Measurements from ENCODE around the gene ANO10. TPM values are rescaled to one million over a fixed set of nuclear protein-coding genes. Genes with fewer than 3 reads are reported as not detected.
A peak's percentile ranks its signal among the peaks of the same experiment; 100 is the strongest.

The ANO10 gene
- total and polyA plus RNA-seq, 8 donors: 3.6 to 202 (median 12.5) TPM

DNA sequence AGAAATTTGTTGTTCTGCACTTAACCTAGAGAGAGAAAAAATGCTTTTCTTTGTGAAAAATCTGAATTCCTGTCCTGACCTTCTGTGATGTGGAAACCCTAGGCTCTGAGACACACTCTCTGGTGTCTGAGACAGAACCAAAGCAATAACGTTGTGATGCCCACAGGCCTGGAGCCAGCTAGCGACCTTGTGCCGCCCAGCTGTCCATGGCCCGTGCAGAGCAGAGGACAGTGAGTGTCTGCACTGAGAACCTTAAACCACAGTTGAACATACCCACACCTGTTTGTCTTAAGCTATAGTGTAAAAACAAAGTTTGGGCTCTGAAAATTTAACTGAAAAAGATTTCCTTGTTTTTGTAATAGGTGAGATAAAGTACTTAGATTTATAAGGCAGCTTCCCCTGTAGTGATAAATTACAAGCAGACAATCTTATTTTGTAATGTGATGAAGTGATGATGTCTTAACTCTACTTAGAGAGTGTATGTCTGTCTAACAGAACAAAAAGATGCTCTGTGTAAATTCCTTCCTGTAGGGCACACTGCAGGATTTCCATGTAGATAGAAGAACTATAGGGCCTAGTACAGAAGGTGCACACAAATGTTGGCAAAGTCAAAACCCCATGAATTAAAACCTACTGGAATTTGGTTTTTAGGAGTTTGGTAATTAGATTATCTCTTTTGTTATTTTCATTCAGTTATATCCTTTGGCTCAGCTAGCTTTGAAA is 272.8 kb downstream of the ANO10 start:
- Histone ChIP-seq H3K4me3 (no peak overlapping the region), H3K27me3 (no peaks in the 10 kb centered on the region), H3K27ac (no peak overlapping the region), H3K36me3 (peaks cover 39 to 85% (median 75%) of the 10 kb centered on the region in 4 donors), H3K9me3 (peaks cover 7 to 27% (median 24%) of the 10 kb centered on the region in 4 donors), H3K4me1 (peaks cover 0 to 7% (median 3%) of the 10 kb centered on the region in 4 donors)
- no peak for DNase-seq
- intact Hi-C loops (cut with DNase I; ENCODE audit: low total_unique reads): no loop called here
- 81 to 91% (median 89%) methylated on average over 4 of the region's 4 CpGs for WGBS, 5 donors
- TF ChIP-seq POLR2AphosphoS5 (IDR thresholded peaks at IDR 0.05) (no peak), EP300 (IDR thresholded peaks at IDR 0.05) (no peak), POLR2A (IDR thresholded peaks at IDR 0.05) (no peak)
- TF ChIP-seq, protein P1, sequence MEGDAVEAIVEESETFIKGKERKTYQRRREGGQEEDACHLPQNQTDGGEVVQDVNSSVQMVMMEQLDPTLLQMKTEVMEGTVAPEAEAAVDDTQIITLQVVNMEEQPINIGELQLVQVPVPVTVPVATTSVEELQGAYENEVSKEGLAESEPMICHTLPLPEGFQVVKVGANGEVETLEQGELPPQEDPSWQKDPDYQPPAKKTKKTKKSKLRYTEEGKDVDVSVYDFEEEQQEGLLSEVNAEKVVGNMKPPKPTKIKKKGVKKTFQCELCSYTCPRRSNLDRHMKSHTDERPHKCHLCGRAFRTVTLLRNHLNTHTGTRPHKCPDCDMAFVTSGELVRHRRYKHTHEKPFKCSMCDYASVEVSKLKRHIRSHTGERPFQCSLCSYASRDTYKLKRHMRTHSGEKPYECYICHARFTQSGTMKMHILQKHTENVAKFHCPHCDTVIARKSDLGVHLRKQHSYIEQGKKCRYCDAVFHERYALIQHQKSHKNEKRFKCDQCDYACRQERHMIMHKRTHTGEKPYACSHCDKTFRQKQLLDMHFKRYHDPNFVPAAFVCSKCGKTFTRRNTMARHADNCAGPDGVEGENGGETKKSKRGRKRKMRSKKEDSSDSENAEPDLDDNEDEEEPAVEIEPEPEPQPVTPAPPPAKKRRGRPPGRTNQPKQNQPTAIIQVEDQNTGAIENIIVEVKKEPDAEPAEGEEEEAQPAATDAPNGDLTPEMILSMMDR (IDR thresholded peaks at IDR 0.05): no peak

- H3K4me1 ChIP-seq: peaks cover 0 to 10% (median 4%) of the 10 kb centered on the region in 4 donors
- intact Hi-C loops (cut with DNase I; ENCODE audit: low total_unique reads): no loop called here
- DNase-seq: no peak
- no peak overlapping the region for H3K27ac ChIP-seq
- peaks cover 46 to 85% (median 80%) of the 10 kb centered on the region in 4 donors for H3K36me3 ChIP-seq
- 94 to 96% (median 95%) methylated on average over 11 of the region's 11 CpGs for WGBS, 5 donors
- no peak overlapping the region for H3K4me3 ChIP-seq
- TF ChIP-seq EP300 (IDR thresholded peaks at IDR 0.05): no peak
- no peak for TF ChIP-seq POLR2AphosphoS5 (IDR thresholded peaks at IDR 0.05)
- TF ChIP-seq POLR2A (IDR thresholded peaks at IDR 0.05): no peak
- no peaks in the 10 kb centered on the region for H3K27me3 ChIP-seq
- H3K9me3 ChIP-seq: peaks cover 2 to 21% (median 18%) of the 10 kb centered on the region in 4 donors
Measured at GRCh38 chr3:43348350-43348749, 273.5 kb downstream of the ANO10 start.

GRCh38 chr3:43347774-43348173 is 274.0 kb downstream of the ANO10 start:
- peak overlapping the region in 2 of 5 donors; percentile 36 to 44 for H3K27ac ChIP-seq
- WGBS, 5 donors: 97% methylated on average over 17 to 20 of the region's 20 CpGs
- DNase-seq: no peak
- H3K36me3 ChIP-seq: peaks cover 52 to 86% (median 85%) of the 10 kb centered on the region in 4 donors
- intact Hi-C loops (cut with DNase I; ENCODE audit: low total_unique reads): no loop called here
- TF ChIP-seq POLR2AphosphoS5 (IDR thresholded peaks at IDR 0.05) (no peak), POLR2A (IDR thresholded peaks at IDR 0.05) (no peak), EP300 (IDR thresholded peaks at IDR 0.05) (no peak)
- TF ChIP-seq, protein P1 (IDR thresholded peaks at IDR 0.05): no peak
- no peaks in the 10 kb centered on the region for H3K27me3 ChIP-seq
- H3K4me3 ChIP-seq: no peak overlapping the region
- peaks cover 0 to 15% (median 12%) of the 10 kb centered on the region in 4 donors for H3K9me3 ChIP-seq
- peaks cover 0 to 10% (median 4%) of the 10 kb centered on the region in 4 donors for H3K4me1 ChIP-seq

DNA sequence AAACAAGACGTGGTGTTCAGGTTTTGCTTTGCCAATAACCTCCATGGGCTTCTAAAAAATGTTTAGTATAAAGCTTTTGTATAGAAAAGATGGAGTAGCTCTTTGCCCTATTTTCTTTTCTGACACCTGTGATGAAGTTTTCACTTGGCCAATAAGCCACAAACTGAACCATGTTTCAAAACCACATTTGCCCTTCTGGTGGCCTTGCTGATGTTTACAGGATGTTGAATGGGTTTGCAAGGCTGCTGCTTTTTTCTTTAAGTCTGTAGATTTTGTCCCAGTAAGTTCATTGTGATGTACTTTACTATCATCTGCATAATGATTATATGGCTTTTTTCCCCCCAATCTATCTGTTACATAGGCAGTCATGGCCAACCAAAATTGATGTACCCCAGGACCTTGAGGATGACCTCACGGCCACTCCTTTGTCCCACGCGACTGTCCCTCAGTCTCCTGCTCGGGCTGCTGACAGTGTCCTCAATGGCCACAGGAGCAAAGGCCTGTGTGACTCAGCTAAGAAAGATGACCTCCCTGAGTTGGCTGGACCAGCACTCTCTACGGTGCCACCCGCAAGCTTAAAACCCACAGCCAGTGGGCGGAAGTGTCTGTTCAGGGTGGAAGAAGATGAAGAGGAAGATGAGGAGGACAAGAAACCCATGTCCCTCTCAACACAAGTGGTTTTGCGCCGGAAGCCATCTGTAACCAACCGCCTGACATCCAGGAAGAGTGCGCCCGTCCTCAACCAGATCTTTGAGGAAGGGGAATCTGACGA is 274.6 kb downstream of the ANO10 start:
- peaks cover 0 to 9% (median 6%) of the 10 kb centered on the region in 4 donors for H3K9me3 ChIP-seq
- no peak overlapping the region for H3K4me3 ChIP-seq
- TF ChIP-seq POLR2A (IDR thresholded peaks at IDR 0.05): no peak
- TF ChIP-seq EP300 (IDR thresholded peaks at IDR 0.05): no peak
- TF ChIP-seq, protein P1 (IDR thresholded peaks at IDR 0.05): no peak
- no peak for TF ChIP-seq POLR2AphosphoS5 (IDR thresholded peaks at IDR 0.05)
- WGBS, 5 donors: 86 to 91% (median 88%) methylated on average over 14 of the region's 14 CpGs
- DNase-seq: peak in 1 of 2 donors; percentile 52
- H3K36me3 ChIP-seq: peaks cover 58 to 92% (median 91%) of the 10 kb centered on the region in 4 donors
- no peaks in the 10 kb centered on the region for H3K27me3 ChIP-seq
- H3K27ac ChIP-seq: peak overlapping the region; percentile 27 to 44 (median 32)
- H3K4me1 ChIP-seq: peaks cover 0 to 10% (median 4%) of the 10 kb centered on the region in 4 donors
- intact Hi-C loops (cut with DNase I; ENCODE audit: low total_unique reads): no loop called here

Measured in stomach (tissue), 9 donors.